Astrocyte of the spinal cord (primary cell): ENCODE measurements around the gene SLC28A2.

Source experiments
- DNase-seq: peaks from one replicate; pipeline ENCODE4 v3.0.0; 2011; ENCODE audit warnings: low read depth, low spot score
- H3K4me3 ChIP-seq: 2 replicates; pipeline ENCODE4 v1.5.1; 2011; ENCODE audit warnings: low read depth, mild to moderate bottlenecking, low read length, moderate library complexity
- CTCF ChIP-seq: IDR thresholded peaks from 2 replicates; pipeline ENCODE4 v1.5.1; 2012; ENCODE audit warnings: low read depth, mild to moderate bottlenecking, low read length, inconsistent platforms
- in situ Hi-C: cut with HindIII; loops from 2 replicates; pipeline ENCODE4 v1.10.0; 2017; ENCODE audit warnings: low sequenced_read_pairs

Gene SLC28A2

GRCh38 chr15:45251888-45252287 lies at the start of gene SLC28A2:
Gene SLC28A2, plus strand, starts transcription at chr15:45252234. Its CDS starts 982 bp downstream, at chr15:45253216.
- H3K4me3 ChIP-seq, result no peak within 1 kb of the TSS
- DNase-seq, result no peak
- no peak for TF ChIP-seq CTCF
- in situ Hi-C loops, result no loop called here

GRCh38 chr15:45203182-45203581 lies 48.9 kb upstream of the SLC28A2 start:
- TF ChIP-seq CTCF, result no peak
- no peak for DNase-seq
- H3K4me3 ChIP-seq, result no peak overlapping the region
- in situ Hi-C loops, result no loop called here

GRCh38 chr15:45205192-45205591 lies 46.8 kb upstream of the SLC28A2 start:
- peak; percentile 48 for DNase-seq
- no peak overlapping the region for H3K4me3 ChIP-seq
- peak; percentile 84 for TF ChIP-seq CTCF
- in situ Hi-C loops, result no loop called here

GRCh38 chr15:45212493-45212892 lies 39.5 kb upstream of the SLC28A2 start:
- DNase-seq, result no peak
- in situ Hi-C loops, result no loop called here
- H3K4me3 ChIP-seq, result no peak overlapping the region
- no peak for TF ChIP-seq CTCF

- in situ Hi-C loops, result no loop called here
- no peak for DNase-seq
- H3K4me3 ChIP-seq, result no peak overlapping the region
- TF ChIP-seq CTCF, result no peak
Measured at GRCh38 chr15:45221053-45221599, 30.9 kb upstream of the SLC28A2 start.

GRCh38 chr15:45221967-45222366 lies 30.1 kb upstream of the SLC28A2 start:
- in situ Hi-C loops, result no loop called here
- no peak overlapping the region for H3K4me3 ChIP-seq
- no peak for DNase-seq
- TF ChIP-seq CTCF, result no peak
